ENCODE data around the gene RPS14.
"Not testable (repeated sequence)": the region's sequence is repeated elsewhere in the genome, so short reads cannot be mapped to it uniquely, and the experiment has no call there.

RPS14 gene

GRCh38 chr5:150443242-150444075 lies 6.1 kb downstream of the RPS14 start:
- DNase-seq = no peak

GRCh38 chr5:150442699-150443080 lies 6.8 kb downstream of the RPS14 start:
- no peak for DNase-seq

- no peak for DNase-seq
These were observed 7.5 kb downstream of the RPS14 start for GRCh38 chr5:150441813-150442698.

- no peak for DNase-seq
These were observed 8.4 kb downstream of the RPS14 start for GRCh38 chr5:150440948-150441812.

GRCh38 chr5:150438873-150439546 lies 10.5 kb downstream of the RPS14 start:
- no peak for DNase-seq

GRCh38 chr5:150436141-150436680 lies 13.3 kb downstream of the RPS14 start:
- peak; percentile 81 for DNase-seq

- DNase-seq = no peak
These were observed 15.1 kb downstream of the RPS14 start for GRCh38 chr5:150434464-150434863.

- DNase-seq = no peak
These were observed 18.0 kb downstream of the RPS14 start for GRCh38 chr5:150431574-150431973.

- no peak for DNase-seq
These were observed 18.5 kb downstream of the RPS14 start for GRCh38 chr5:150431048-150431447.

GRCh38 chr5:150429410-150429873 lies 20.1 kb downstream of the RPS14 start:
- DNase-seq = no peak

- DNase-seq = no peak
These were observed 20.6 kb downstream of the RPS14 start for GRCh38 chr5:150428978-150429377.

GRCh38 chr5:150428106-150428876 lies 21.2 kb downstream of the RPS14 start:
- no peak for DNase-seq

GRCh38 chr5:150426165-150426564 lies 23.4 kb downstream of the RPS14 start:
- DNase-seq = not testable (repeated sequence)

GRCh38 chr5:150422758-150423157 lies 26.8 kb downstream of the RPS14 start:
- no peak for DNase-seq

- no peak for DNase-seq
These were observed 27.5 kb downstream of the RPS14 start for GRCh38 chr5:150422075-150422474.

GRCh38 chr5:150419630-150420270 lies 29.8 kb downstream of the RPS14 start:
- DNase-seq = no peak

- not testable (repeated sequence) for DNase-seq
These were observed 35.4 kb downstream of the RPS14 start for GRCh38 chr5:150413902-150414790.

- no peak for DNase-seq
These were observed 36.2 kb downstream of the RPS14 start for GRCh38 chr5:150413176-150413901.
